Measurements from ENCODE around the gene MAP2K7.

Gene MAP2K7

DNA sequence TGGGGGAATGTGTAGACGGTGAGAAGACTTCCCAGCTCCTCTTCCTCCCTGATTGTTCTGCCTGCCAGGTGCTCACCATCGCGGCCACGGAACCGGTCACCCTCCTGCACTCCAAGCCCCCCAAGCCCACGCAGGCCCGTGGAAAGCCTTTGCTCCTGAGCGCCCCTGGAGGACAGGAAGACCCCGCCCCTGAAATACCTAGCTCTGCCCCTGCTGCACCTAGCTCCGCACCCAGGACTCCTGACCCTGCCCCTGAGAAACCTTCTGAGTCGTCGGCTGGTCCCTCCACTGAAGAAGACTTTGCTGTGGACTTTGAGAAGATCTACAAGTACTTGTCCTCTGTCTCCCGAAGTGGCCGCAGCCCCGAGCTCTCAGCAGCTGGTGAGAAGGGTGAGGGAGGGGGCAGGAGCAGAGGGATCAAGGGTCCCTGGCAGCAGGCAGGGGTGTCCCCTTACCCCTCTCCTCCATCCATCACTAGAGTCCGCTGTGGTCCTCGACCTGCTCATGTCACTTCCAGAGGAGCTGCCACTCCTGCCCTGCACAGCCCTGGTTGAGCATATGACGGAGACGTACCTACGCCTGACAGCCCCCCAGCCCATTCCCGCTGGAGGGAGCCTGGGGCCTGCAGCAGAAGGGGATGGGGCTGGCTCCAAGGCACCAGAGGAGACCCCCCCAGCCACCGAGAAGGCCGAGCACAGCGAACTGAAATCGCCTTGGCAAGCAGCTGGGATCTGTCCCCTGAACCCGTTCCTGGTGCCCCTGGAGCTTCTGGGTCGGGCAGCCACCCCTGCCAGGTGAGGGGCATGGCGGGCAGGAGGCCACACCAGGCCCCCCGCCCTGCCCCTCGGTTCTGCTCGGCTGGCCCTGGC, 18.5 kb downstream of the MAP2K7 start:
- TF ChIP-seq ZFX (IDR thresholded peaks at IDR 0.05): no peak
- TF ChIP-seq, protein P1, sequence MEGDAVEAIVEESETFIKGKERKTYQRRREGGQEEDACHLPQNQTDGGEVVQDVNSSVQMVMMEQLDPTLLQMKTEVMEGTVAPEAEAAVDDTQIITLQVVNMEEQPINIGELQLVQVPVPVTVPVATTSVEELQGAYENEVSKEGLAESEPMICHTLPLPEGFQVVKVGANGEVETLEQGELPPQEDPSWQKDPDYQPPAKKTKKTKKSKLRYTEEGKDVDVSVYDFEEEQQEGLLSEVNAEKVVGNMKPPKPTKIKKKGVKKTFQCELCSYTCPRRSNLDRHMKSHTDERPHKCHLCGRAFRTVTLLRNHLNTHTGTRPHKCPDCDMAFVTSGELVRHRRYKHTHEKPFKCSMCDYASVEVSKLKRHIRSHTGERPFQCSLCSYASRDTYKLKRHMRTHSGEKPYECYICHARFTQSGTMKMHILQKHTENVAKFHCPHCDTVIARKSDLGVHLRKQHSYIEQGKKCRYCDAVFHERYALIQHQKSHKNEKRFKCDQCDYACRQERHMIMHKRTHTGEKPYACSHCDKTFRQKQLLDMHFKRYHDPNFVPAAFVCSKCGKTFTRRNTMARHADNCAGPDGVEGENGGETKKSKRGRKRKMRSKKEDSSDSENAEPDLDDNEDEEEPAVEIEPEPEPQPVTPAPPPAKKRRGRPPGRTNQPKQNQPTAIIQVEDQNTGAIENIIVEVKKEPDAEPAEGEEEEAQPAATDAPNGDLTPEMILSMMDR (conservative IDR thresholded peaks at IDR 0.05): no peak
- peak overlapping the region; percentile 83 for H3K27ac ChIP-seq

DNA sequence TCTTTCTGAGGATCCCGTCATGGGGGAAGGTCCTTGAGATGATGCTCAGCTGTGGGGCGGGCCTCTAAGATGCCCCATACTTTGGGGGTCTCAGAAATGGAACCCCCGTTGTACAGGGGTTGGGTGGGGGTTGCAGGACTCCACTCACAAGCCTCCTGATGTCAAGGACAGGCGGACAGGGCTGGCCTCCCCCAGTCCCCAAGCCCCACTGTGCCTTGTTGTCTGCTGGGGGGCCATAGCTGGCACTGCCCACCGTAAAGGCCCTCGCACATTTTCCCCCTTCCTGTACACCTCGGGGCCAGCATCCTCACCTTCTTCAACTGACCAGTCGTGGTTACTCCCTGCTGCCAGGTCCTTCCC, 19.1 kb downstream of the MAP2K7 start:
- H3K27ac ChIP-seq: no peak overlapping the region; the same call in 1 of the 2 replicates
- TF ChIP-seq ZFX (IDR thresholded peaks at IDR 0.05): no peak
- TF ChIP-seq, protein P1 (conservative IDR thresholded peaks at IDR 0.05): no peak

DNA sequence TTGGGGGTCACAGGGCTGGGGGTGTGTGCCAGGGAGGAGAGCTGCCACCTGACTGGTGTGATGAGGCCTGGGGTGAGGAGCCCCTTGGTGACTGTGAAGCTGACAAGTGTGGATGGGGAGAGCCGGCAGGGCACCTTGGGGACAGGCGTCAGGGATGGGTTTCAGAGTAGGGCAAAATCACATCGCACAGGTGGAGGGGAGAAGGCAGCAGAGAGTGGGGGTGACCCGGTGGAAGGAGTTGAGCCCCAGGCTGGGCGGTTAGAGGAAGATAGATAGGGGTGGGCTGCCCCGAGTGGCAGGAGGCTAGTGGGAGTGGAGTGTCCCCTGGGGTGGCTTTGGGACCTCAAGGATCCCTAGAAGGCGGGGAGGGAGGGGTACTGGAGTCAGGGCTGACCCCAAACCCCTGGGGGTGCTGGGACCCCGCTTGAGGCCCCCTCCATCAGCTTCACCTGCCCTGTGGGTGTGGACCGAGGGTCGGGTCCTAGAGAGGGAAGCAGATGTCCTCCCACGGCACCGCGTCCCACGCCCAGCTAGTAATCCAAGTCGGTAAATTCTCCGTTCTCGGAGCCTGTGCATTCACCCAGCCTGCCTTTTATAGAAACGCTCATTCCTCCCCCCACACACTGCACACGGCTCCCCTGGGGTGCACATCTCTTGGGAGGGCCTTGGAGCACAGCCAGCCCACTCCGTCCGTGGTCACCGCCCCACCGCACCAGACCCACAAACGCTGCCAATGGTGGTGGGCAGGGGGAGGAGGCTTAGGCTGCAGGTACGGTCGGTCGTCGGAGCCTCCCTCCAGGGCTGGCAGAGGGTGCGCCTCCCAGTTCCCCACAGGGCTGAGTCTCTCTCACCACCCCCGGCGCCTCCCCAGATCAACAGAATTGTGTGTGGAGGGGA, 19.9 kb downstream of the MAP2K7 start:
- TF ChIP-seq ZFX (IDR thresholded peaks at IDR 0.05): no peak
- TF ChIP-seq, protein P1 (conservative IDR thresholded peaks at IDR 0.05): no peak
- no peak overlapping the region for H3K27ac ChIP-seq

DNA sequence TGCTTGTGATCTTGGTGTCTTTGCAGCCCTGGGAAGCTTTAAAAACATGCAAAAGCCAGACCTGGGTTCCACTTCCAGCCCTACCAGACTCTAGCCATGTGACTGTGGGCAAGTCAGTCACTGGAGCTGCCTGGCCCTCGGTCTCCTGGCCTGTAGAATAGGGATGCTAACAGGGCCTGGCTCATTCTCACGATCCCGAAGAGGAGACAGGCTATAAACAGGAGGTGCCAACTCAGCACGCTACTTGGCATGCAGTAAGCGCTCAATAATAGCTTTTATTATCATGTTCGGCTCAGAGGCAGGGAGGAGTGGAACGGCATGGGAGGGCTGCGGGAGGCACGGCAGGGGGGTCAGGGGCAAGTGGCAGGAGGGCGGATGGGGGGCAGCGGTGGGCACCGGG, 20.6 kb downstream of the MAP2K7 start:
- TF ChIP-seq ZFX (IDR thresholded peaks at IDR 0.05): no peak
- TF ChIP-seq, protein P1 (conservative IDR thresholded peaks at IDR 0.05): no peak
- H3K27ac ChIP-seq: no peak overlapping the region; the same call in 1 of the 2 replicates

DNA sequence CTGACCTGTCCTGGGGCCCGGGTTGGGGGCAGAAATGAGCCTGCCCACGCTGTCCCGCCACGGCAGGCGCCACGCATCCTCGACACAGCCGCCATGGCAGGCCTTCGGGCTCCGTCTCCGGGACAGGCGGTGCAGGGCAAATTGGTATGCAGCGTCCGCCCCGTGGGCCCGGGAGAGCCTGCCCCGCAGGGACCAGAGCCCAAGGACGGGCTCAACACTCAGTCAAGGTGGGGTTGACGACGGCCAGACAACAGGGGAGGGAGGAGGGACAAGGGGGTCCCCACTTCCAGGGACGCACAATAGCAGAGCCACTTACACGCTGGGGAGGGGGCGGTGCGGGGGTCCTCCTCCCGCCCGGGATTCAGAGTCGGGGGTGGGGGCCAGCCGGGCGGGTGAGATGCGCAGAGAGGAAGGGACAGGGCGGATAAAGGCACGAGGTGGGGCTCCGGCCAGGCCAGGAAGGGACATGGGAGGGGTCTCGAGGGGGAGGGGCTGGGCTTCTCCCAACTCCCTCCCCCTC, 21.0 kb downstream of the MAP2K7 start:
- TF ChIP-seq, protein P1 (conservative IDR thresholded peaks at IDR 0.05): no peak
- TF ChIP-seq ZFX (IDR thresholded peaks at IDR 0.05): no peak
- H3K27ac ChIP-seq: peak overlapping the region; percentile 66

DNA sequence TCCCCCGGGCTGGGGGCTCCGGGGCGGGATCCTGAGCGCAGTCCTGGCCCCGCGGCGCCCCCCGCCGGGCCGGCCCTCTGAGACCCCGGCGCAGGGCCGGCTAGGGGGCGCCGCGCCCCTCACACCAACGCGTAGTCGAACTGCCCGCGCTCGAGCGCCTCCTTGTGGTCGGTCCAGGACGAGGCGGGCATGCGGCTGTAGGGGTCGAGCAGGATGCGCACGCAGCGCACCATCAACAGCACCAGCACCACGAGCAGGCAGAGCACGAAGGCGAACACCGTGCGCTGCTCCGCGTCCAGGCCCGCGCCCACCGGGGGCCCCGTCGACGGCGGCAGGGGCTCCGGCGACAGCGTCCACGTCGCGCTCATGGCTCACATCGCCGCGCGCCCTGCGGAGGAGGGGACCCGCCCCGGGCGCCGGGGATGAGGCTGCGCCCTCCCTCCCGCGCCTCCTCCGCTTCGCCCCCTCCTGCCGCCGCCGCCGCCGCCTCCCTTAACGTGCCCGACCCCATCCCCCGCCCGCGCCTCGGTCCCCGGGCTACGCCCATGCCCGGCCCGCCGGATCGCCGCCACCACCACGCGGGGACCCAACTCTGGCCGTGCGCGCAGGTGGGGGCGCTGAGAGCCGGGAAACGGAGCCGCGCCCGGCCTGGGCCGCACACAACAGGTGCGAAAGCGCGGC, 21.6 kb downstream of the MAP2K7 start:
- H3K27ac ChIP-seq: peak overlapping the region; percentile 66
- TF ChIP-seq, protein P1 (conservative IDR thresholded peaks at IDR 0.05): peak; percentile 97
- peak; percentile 32; the same call in 1 of the 2 replicates for TF ChIP-seq ZFX (IDR thresholded peaks at IDR 0.05)
